SH-SY5Y (cell line): ENCODE measurements around the gene FFAR1.

ENCODE experiments used
- GATA2 ChIP-seq: IDR thresholded peaks from 2 replicates; pipeline ENCODE4 v1.6.1; 2011; ENCODE audit warnings: mild to moderate bottlenecking, low read depth, low read length
- GATA3 ChIP-seq: IDR thresholded peaks from 2 replicates; pipeline ENCODE4 v1.6.1; 2011; ENCODE audit warnings: low read depth, mild to moderate bottlenecking, low read length, moderate library complexity

GRCh38 chr19:35313587-35313986 is 34.1 kb upstream of the FFAR1 start:
- TF ChIP-seq GATA2, result no peak
- TF ChIP-seq GATA3, result no peak
